Activated T-helper 2 cell treated with anti-CD3 and anti-CD28 coated beads, Interferon-gamma antibody, Interleukin-2, Interleukin-4, amounts not matched to agents 10 μg/mL and 5 μg/mL and 100 μg/mL, durations not matched to agents 14 hours and 24 hours and 36 hours (primary cell): ENCODE data around the gene FOSB. TPM values are rescaled to one million over a fixed set of nuclear protein-coding genes. Genes with fewer than 3 reads are reported as not detected.
"Not testable (repeated sequence)": the region's sequence is repeated elsewhere in the genome, so short reads cannot be mapped to it uniquely, and the experiment has no call there.

Source experiments
- DNase-seq: peaks from one replicate; pipeline ENCODE4 v3.0.0; 2021; ENCODE audit warnings: low spot score
- H3K27ac Mint-ChIP-seq: one replicate; pipeline ENCODE4 v1.8.0; 2021; ENCODE audit warnings: mixed read lengths
- H3K27me3 Mint-ChIP-seq: one replicate; pipeline ENCODE4 v1.8.0; 2021; ENCODE audit warnings: low read depth, mixed read lengths
- H3K36me3 Mint-ChIP-seq: one replicate; pipeline ENCODE4 v1.8.0; 2021; ENCODE audit warnings: low read depth, mixed read lengths
- H3K4me1 Mint-ChIP-seq: one replicate; pipeline ENCODE4 v1.8.0; 2021; ENCODE audit warnings: low read depth, mixed read lengths
- H3K4me3 Mint-ChIP-seq: one replicate; pipeline ENCODE4 v1.8.0; 2021; ENCODE audit warnings: low read depth, mild to moderate bottlenecking, moderate library complexity, mixed read lengths
- H3K9me3 Mint-ChIP-seq: one replicate; pipeline ENCODE4 v1.8.0; 2021; ENCODE audit warnings: mixed read lengths
- intact Hi-C: fragments of 100-400 bp; cut with micrococcal nuclease; formaldehyde crosslinking; loops from one replicate; pipeline ENCODE4 v1.15.1; 2023
- total RNA-seq: library from RNA; stranded (reverse); gene quantifications from 2 replicates; pipeline ENCODE4 v1.2.3, GENCODE V29; 2022

The FOSB gene
- total RNA-seq, 1 donor from 2014 or later = 10.2 TPM

GRCh38 chr19:45429896-45430295 is 37.9 kb upstream of the FOSB start:
- H3K9me3 Mint-ChIP-seq, H3K4me3 Mint-ChIP-seq, H3K27ac Mint-ChIP-seq, H3K36me3 Mint-ChIP-seq, DNase-seq: not testable (repeated sequence)
- intact Hi-C loops = loop anchor here (10.0 kb wide), 1 partner anchor 155 kb away; the partner anchor contains the start of gene OPA3
- Mint-ChIP-seq H3K4me1 (peaks cover 13% of the 10 kb centered on the region), H3K27me3 (peaks cover 11% of the 10 kb centered on the region)

DNA sequence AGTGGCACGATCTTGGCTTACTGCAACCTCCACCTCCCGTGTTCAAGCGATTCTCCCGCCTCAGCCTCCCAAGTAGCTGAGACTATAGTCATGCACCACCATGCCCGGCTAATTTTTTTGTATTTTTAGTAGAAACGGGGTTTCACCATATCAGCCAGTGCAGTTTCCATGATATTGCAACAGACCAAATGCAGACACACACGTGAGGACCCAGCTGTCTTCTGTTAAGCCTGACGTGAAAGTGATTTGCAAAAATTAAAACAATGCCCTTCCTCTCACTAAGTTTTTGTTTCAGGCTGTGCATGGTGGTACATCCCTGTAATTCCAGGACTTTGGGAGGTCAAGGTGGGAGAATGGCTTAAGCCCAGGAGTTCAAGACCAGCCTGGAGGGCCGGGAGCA is 36.8 kb upstream of the FOSB start:
- intact Hi-C loops, H3K27ac Mint-ChIP-seq, DNase-seq, H3K4me3 Mint-ChIP-seq, H3K36me3 Mint-ChIP-seq, H3K9me3 Mint-ChIP-seq: not testable (repeated sequence)
- peaks cover 10% of the 10 kb centered on the region for H3K4me1 Mint-ChIP-seq
- peaks cover 13% of the 10 kb centered on the region for H3K27me3 Mint-ChIP-seq

DNA sequence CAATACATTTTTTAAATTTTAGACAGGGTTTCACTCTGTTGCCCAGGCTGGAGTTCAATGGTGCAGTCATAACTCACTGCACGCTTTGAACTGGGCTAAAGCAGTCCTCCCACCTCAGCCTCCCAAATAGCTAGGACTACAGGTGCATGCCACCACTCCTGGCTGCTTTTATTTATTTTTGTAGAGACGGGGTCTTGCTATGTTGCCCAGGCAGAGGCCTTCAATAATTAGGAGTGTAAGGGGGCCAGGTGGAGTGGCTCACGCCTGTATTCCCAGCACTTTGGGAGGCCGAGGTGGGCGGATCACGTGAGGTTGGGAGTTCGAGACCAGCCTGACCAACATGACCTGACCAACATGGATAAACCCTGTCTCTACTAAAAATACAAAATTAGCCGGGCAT is 35.3 kb upstream of the FOSB start:
- H3K27ac Mint-ChIP-seq, DNase-seq, H3K9me3 Mint-ChIP-seq, H3K36me3 Mint-ChIP-seq, H3K4me3 Mint-ChIP-seq, H3K4me1 Mint-ChIP-seq, intact Hi-C loops: not testable (repeated sequence)
- H3K27me3 Mint-ChIP-seq = peaks cover 12% of the 10 kb centered on the region

GRCh38 chr19:45437328-45437727 is 30.5 kb upstream of the FOSB start:
- Mint-ChIP-seq H3K36me3 (no peaks in the 10 kb centered on the region), H3K9me3 (no peaks in the 10 kb centered on the region), H3K27ac (no peak overlapping the region), H3K4me3 (no peak overlapping the region), H3K4me1 (peaks cover 13% of the 10 kb centered on the region), H3K27me3 (peaks cover 2% of the 10 kb centered on the region)
- DNase-seq = no peak
- intact Hi-C loops = no loop called here

- H3K9me3 Mint-ChIP-seq = no peaks in the 10 kb centered on the region
- intact Hi-C loops = loop anchor here (1.0 kb wide), 3 partner anchors 12 to 46 kb away; no protein-coding TSS in a partner anchor
- no peak overlapping the region for H3K4me3 Mint-ChIP-seq
- H3K27me3 Mint-ChIP-seq = peaks cover 2% of the 10 kb centered on the region
- H3K4me1 Mint-ChIP-seq = peaks cover 23% of the 10 kb centered on the region
- no peaks in the 10 kb centered on the region for H3K36me3 Mint-ChIP-seq
- DNase-seq = no peak
- no peak overlapping the region for H3K27ac Mint-ChIP-seq
These were observed 28.6 kb upstream of the FOSB start for GRCh38 chr19:45439190-45439568.

- Mint-ChIP-seq H3K27ac (peak overlapping the region; percentile 67), H3K4me3 (peak overlapping the region; percentile 69), H3K36me3 (no peaks in the 10 kb centered on the region), H3K4me1 (peaks cover 23% of the 10 kb centered on the region), H3K27me3 (peaks cover 2% of the 10 kb centered on the region), H3K9me3 (no peaks in the 10 kb centered on the region)
- intact Hi-C loops = loop anchor here (1.0 kb wide), 3 partner anchors 12 to 46 kb away; no protein-coding TSS in a partner anchor
- peak; percentile 78 for DNase-seq
These were observed 28.1 kb upstream of the FOSB start for GRCh38 chr19:45439569-45440258.

DNA sequence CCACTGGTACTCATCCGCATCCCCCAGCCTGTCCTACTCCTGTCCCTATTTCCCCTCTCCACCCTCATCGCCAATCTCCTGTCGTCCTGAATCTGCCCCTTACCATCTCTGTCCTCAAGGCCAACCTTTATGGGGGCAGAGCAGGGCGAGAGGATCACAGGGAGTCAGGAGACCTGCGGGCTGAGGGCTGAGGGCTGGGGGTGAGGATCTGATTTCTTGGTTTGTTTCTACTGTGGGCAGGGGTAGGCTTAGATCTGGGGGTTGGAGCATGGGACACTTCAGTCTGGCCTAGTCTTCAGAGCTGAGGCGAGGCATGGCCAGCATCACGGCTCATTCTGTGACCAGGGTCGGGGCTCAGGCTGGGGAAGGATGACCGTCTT is 27.5 kb upstream of the FOSB start:
- Mint-ChIP-seq H3K27me3 (no peaks in the 10 kb centered on the region), H3K4me3 (peak overlapping the region; percentile 69), H3K9me3 (no peaks in the 10 kb centered on the region), H3K27ac (peak overlapping the region; percentile 67), H3K4me1 (peaks cover 24% of the 10 kb centered on the region), H3K36me3 (no peaks in the 10 kb centered on the region)
- intact Hi-C loops = no loop called here
- DNase-seq = no peak

- H3K9me3 Mint-ChIP-seq = no peaks in the 10 kb centered on the region
- H3K4me1 Mint-ChIP-seq = peaks cover 27% of the 10 kb centered on the region
- no peaks in the 10 kb centered on the region for H3K36me3 Mint-ChIP-seq
- no peak for DNase-seq
- H3K27ac Mint-ChIP-seq = peak overlapping the region; percentile 67
- H3K4me3 Mint-ChIP-seq = peak overlapping the region; percentile 69
- intact Hi-C loops = no loop called here
- no peaks in the 10 kb centered on the region for H3K27me3 Mint-ChIP-seq
These were observed 26.7 kb upstream of the FOSB start for GRCh38 chr19:45440873-45441654.

- peak overlapping the region; percentile 76 for H3K4me3 Mint-ChIP-seq
- no peak for DNase-seq
- peak overlapping the region; percentile 20 for H3K27ac Mint-ChIP-seq
- H3K4me1 Mint-ChIP-seq = peaks cover 31% of the 10 kb centered on the region
- H3K27me3 Mint-ChIP-seq = no peaks in the 10 kb centered on the region
- H3K36me3 Mint-ChIP-seq = no peaks in the 10 kb centered on the region
- H3K9me3 Mint-ChIP-seq = no peaks in the 10 kb centered on the region
- intact Hi-C loops = loop anchor here (2.0 kb wide), 2 partner anchors 20 to 26 kb away; partner anchors contain the start of gene ERCC1
These were observed 25.4 kb upstream of the FOSB start for GRCh38 chr19:45442408-45442777.

DNA sequence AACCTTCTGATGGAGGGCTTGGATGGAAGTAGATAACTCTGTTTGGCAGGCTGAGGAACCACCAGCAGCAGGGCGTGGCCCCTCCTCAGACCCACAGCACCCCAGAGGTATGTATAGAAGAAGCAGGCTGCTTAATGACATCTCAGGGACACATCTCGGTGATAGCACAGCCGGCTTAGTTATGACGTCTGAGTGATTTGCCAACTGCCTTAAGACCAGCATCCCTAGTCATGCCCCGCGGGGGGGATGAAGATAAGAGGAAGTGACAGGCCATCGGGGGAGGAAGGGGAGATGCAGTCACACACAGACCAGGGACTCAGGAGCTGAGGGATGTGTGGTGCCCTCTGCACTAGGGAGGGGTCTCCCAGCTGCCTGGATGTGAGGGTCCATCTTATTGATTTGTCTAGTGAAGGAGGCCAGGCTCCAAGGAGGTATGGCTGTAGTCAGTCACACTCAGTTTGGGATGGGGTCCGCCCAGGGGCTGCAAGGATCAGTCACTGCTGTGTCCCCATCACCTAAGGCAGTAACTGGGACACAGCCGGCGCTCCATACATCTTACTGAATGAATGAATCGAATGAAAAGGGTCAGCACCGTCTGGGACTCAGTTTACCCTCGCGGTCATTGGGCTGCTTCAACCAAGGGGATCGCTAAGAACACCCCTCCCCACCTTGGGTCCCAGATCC is 24.9 kb upstream of the FOSB start:
- no peak for DNase-seq
- Mint-ChIP-seq H3K36me3 (no peaks in the 10 kb centered on the region), H3K27ac (peak overlapping the region; percentile 65)

DNA sequence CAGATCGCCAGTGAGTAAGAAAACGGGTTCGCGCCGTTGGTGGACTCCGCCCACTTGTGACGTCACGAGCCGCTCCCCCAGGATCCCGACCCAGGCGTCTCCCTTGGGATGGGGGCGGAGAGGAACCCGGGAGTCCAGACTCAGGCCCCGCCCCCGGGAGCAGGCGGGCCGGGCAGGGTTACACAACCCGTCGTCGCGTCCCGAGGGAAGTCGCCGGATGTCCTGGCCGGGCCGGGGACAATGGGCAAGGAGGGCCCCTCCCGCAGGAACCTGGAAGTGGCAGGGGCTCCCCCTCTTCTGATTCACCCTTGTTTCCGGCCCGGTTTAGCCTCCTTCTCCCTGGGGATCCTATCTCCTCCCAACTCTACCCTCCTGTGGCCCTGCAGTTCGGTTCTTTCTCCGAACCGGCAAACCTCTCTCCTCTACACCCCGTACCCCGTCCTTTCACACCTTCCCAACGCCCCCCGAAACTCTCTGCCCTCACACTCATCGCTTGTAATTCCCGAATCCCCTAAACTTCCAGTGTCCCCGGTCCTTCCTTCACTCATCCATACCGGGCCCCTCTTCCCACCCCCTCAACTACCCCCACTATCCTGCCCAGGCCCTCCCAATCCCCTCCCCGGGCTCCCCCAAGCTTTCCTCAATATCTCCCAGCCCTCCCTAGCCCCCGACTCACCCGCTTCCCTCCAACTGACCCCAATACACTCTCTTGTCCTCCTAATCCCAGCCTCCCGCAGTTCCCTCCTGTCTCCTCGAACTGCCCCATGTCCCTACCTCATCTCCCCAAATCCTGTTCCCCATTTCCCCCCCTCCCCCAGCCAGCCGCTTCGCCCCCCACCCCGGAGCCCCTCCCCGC is 24.1 kb upstream of the FOSB start:
- peak overlapping the region; percentile 81 for H3K27ac Mint-ChIP-seq
- no peaks in the 10 kb centered on the region for H3K9me3 Mint-ChIP-seq
- H3K4me1 Mint-ChIP-seq = peaks cover 36% of the 10 kb centered on the region
- no peak for DNase-seq
- no peaks in the 10 kb centered on the region for H3K36me3 Mint-ChIP-seq
- no peaks in the 10 kb centered on the region for H3K27me3 Mint-ChIP-seq
- peak overlapping the region; percentile 81 for H3K4me3 Mint-ChIP-seq
- intact Hi-C loops = loop anchor here (1.0 to 2.0 kb wide), 4 partner anchors 21 to 37 kb away; partner anchors contain the start of genes ERCC1 and POLR1G

More for the DNA sequence above, 24.9 kb upstream of the FOSB start:
- Mint-ChIP-seq H3K4me3 (peak overlapping the region; percentile 76), H3K4me1 (peaks cover 33% of the 10 kb centered on the region), H3K27me3 (no peaks in the 10 kb centered on the region), H3K9me3 (no peaks in the 10 kb centered on the region)
- intact Hi-C loops = loop anchor here (1.0 to 2.0 kb wide), 4 partner anchors 20 to 37 kb away; partner anchors contain the start of genes ERCC1 and POLR1G
